Osteoblast (primary cell): Measurements from ENCODE around the gene KCNC1. TPM values are rescaled to one million over a fixed set of nuclear protein-coding genes. Genes with fewer than 3 reads are reported as not detected.

ENCODE experiments used
- DNase-seq: peaks from one replicate; pipeline ENCODE4 v3.0.0; 2011; ENCODE audit warnings: low spot score, mixed read lengths; ENCODE audit not compliant: insufficient read length; ENCODE audit errors: missing footprints
- H2AFZ ChIP-seq: 2 replicates; pipeline ENCODE4 v1.6.0; 2011; ENCODE audit warnings: mild to moderate bottlenecking, low read length
- H3K27ac ChIP-seq: 2 replicates; pipeline ENCODE4 v1.5.1; 2011; ENCODE audit warnings: mild to moderate bottlenecking, low read depth, low read length, moderate library complexity
- H3K27me3 ChIP-seq: 2 replicates; pipeline ENCODE4 v1.6.0; 2012; ENCODE audit warnings: mild to moderate bottlenecking, control low read depth, inconsistent platforms, low read length, moderate library complexity; ENCODE audit not compliant: insufficient read depth
- H3K36me3 ChIP-seq: 2 replicates; pipeline ENCODE4 v1.5.1; 2011; ENCODE audit warnings: mild to moderate bottlenecking, low read length, control low read depth, moderate library complexity; ENCODE audit not compliant: insufficient read depth
- H3K4me1 ChIP-seq: 2 replicates; pipeline ENCODE4 v1.5.1; 2011; ENCODE audit warnings: mild to moderate bottlenecking, low read length, control low read depth, moderate library complexity; ENCODE audit not compliant: insufficient read depth
- H3K4me2 ChIP-seq: 2 replicates; pipeline ENCODE4 v1.6.0; 2011; ENCODE audit warnings: mild to moderate bottlenecking, low read length; ENCODE audit not compliant: insufficient read depth
- H3K4me3 ChIP-seq: fragments of 200-600 bp; sonication (generic); 3 replicates; pipeline ENCODE4 v1.5.1; 2012; ENCODE audit warnings: mild to moderate bottlenecking, low read length, inconsistent platforms; ENCODE audit not compliant: insufficient read depth
- H3K79me2 ChIP-seq: 2 replicates; pipeline ENCODE4 v1.6.0; 2012; ENCODE audit warnings: mild to moderate bottlenecking, low read length, control low read depth, inconsistent platforms; ENCODE audit not compliant: insufficient read depth
- H3K9me3 ChIP-seq: 2 replicates; pipeline ENCODE4 v1.5.1; 2011; ENCODE audit warnings: low read depth, low read length, control low read depth
- H4K20me1 ChIP-seq: 2 replicates; pipeline ENCODE4 v1.6.0; 2012; ENCODE audit warnings: mild to moderate bottlenecking, low read length, control low read depth; ENCODE audit not compliant: insufficient read depth
- total RNA-seq: library from RNA; depleted of rRNA; stranded (reverse); fragments of >200 nt; gene quantifications from 2 replicates; pipeline ENCODE4 v1.2.3, GENCODE V29; 2012
- TF ChIP-seq, protein P1 (sequence below): IDR thresholded peaks from 2 replicates; pipeline ENCODE4 v1.5.1; 2011; ENCODE audit warnings: mild to moderate bottlenecking, low read depth, low read length, moderate library complexity; ENCODE audit errors: extremely low read depth

Gene KCNC1
- total RNA-seq, 1 donor: under 0.01 TPM

DNA sequence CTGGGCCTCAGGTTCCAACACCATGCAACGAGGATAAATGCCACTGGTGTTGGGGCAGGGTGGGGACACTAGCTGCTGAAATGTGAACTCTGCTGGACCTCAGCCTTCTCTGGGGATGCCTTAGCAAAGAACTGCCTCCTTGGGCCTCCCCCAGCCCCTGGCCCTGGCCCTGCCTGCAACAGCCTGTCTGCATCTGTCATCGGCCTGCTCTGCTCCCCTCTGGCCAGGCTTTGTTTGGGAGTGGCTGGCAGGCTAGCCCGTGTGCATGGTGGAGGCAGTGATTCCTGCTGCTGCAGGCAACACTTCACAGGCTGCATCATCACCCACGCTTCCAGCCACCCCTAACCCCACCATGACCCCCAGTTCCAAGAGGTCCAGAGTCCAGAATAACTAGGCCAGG, 26.8 kb upstream of the KCNC1 start:
- peaks cover 19% of the 10 kb centered on the region for H3K27me3 ChIP-seq

DNA sequence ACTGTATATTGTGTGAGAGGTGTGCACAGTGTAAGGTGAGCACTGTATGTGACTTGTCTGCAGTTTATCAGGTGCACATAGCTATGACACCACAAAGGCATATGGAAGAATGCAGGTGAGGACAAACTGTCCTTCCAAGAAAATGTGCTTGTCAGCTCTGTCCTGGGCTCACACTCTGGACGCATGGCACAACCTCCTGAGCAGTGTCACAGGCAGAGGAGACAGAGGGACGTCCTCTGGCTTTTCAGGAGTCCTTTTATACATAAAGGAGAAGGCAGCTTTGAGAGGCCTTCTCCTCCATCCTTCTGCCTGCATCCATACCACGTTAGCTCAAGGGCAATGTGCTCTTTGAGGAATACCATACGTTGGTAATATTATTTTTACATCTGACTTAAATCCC, 22.7 kb upstream of the KCNC1 start:
- H3K4me3 ChIP-seq: no peak overlapping the region
- H3K36me3 ChIP-seq: no peaks in the 10 kb centered on the region
- peaks cover 42% of the 10 kb centered on the region for H3K27me3 ChIP-seq
- H4K20me1 ChIP-seq: no peaks in the 10 kb centered on the region
- H3K27ac ChIP-seq: no peak overlapping the region
- no peaks in the 10 kb centered on the region for H3K79me2 ChIP-seq
- DNase-seq: peak; percentile 51
- no peak overlapping the region for H2AFZ ChIP-seq
- no peaks in the 10 kb centered on the region for H3K4me1 ChIP-seq
- no peaks in the 10 kb centered on the region for H3K9me3 ChIP-seq
- TF ChIP-seq, protein P1, sequence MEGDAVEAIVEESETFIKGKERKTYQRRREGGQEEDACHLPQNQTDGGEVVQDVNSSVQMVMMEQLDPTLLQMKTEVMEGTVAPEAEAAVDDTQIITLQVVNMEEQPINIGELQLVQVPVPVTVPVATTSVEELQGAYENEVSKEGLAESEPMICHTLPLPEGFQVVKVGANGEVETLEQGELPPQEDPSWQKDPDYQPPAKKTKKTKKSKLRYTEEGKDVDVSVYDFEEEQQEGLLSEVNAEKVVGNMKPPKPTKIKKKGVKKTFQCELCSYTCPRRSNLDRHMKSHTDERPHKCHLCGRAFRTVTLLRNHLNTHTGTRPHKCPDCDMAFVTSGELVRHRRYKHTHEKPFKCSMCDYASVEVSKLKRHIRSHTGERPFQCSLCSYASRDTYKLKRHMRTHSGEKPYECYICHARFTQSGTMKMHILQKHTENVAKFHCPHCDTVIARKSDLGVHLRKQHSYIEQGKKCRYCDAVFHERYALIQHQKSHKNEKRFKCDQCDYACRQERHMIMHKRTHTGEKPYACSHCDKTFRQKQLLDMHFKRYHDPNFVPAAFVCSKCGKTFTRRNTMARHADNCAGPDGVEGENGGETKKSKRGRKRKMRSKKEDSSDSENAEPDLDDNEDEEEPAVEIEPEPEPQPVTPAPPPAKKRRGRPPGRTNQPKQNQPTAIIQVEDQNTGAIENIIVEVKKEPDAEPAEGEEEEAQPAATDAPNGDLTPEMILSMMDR: no peak
- H3K4me2 ChIP-seq: no peak overlapping the region

More for the DNA sequence above, 26.8 kb upstream of the KCNC1 start:
- Histone ChIP-seq H4K20me1 (no peaks in the 10 kb centered on the region), H3K4me3 (no peak overlapping the region), H3K79me2 (no peaks in the 10 kb centered on the region), H3K36me3 (no peaks in the 10 kb centered on the region), H3K27ac (no peak overlapping the region), H2AFZ (no peak overlapping the region), H3K4me2 (no peak overlapping the region), H3K9me3 (no peaks in the 10 kb centered on the region), H3K4me1 (no peaks in the 10 kb centered on the region)
- TF ChIP-seq, protein P1: no peak
- DNase-seq: no peak

DNA sequence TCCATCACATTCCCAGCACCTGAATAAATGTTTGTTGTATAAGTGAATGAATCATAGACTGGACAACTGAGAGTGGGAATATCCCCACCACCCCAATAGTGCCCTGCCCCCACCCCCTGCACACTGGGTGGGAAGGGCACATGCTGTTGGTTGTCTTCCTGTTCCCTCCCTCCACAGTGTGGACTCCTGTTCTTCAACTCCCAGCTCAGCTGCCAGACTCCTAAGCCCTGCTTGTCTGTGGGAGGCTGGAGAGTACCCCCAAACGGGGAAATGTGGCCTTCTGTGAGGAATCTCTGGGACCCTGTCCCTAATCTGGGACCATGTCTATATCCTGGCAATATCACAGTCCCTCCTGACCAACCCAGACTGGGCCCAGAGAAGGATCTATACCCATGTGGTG, 20.7 kb upstream of the KCNC1 start:
- H4K20me1 ChIP-seq: no peaks in the 10 kb centered on the region
- H3K79me2 ChIP-seq: no peaks in the 10 kb centered on the region
- H3K9me3 ChIP-seq: no peaks in the 10 kb centered on the region
- no peak overlapping the region for H2AFZ ChIP-seq
- no peak overlapping the region for H3K4me2 ChIP-seq
- TF ChIP-seq, protein P1: no peak
- no peaks in the 10 kb centered on the region for H3K4me1 ChIP-seq
- DNase-seq: peak; percentile 47
- no peak overlapping the region for H3K4me3 ChIP-seq
- no peaks in the 10 kb centered on the region for H3K36me3 ChIP-seq
- peaks cover 62% of the 10 kb centered on the region for H3K27me3 ChIP-seq
- no peak overlapping the region for H3K27ac ChIP-seq

DNA sequence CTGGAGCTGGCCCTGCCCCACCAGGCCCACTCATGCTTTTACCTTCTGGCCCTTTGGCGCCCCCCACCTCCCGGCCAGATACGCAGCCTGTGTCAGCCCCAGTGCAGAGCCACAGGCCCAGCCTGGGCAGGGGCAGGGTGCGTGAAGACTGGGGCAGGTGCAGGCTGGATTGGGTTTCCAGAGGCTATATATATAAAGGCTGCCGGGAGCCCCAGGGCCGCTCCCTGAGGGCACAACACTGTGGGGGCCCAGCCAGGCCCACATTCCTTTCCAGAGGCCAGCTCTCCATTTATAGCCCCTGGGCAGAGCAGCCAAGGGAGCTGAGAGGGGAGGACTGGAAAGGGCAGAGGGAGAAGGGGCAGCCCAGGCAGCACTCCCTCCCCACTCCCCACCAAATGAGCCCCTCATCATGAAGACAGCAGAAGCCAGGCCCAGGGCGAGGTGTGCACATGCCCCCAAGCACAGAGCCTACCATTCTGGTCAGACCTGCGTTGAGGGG, 20.2 kb upstream of the KCNC1 start:
- no peaks in the 10 kb centered on the region for H4K20me1 ChIP-seq
- H3K27ac ChIP-seq: no peak overlapping the region
- no peaks in the 10 kb centered on the region for H3K79me2 ChIP-seq
- no peaks in the 10 kb centered on the region for H3K4me1 ChIP-seq
- H3K4me2 ChIP-seq: no peak overlapping the region
- H2AFZ ChIP-seq: no peak overlapping the region
- TF ChIP-seq, protein P1: no peak
- H3K36me3 ChIP-seq: no peaks in the 10 kb centered on the region
- H3K4me3 ChIP-seq: no peak overlapping the region
- no peaks in the 10 kb centered on the region for H3K9me3 ChIP-seq
- peak; percentile 27 for DNase-seq
- H3K27me3 ChIP-seq: peaks cover 66% of the 10 kb centered on the region
